GM12892 (cell line): Measurements from ENCODE around the gene PSAPL1.

Experiments used
- POLR2A ChIP-seq: IDR thresholded peaks from 2 replicates; pipeline ENCODE4 v1.6.1; 2011; ENCODE audit warnings: low read depth, low read length, control low read depth
- POLR2AphosphoS5 ChIP-seq: IDR thresholded peaks from 2 replicates; pipeline ENCODE4 v1.6.1; 2011; ENCODE audit warnings: low read depth, low read length, control low read depth
- TAF1 ChIP-seq: IDR thresholded peaks from 2 replicates; pipeline ENCODE4 v1.6.1; 2011; ENCODE audit warnings: low read depth, mild to moderate bottlenecking, control low read depth, low read length, borderline replicate concordance

- TF ChIP-seq TAF1 = no peak
- TF ChIP-seq POLR2A = no peak
- no peak for TF ChIP-seq POLR2AphosphoS5
These were observed 37.3 kb downstream of the PSAPL1 start for GRCh38 chr4:7397206-7398103.
